Liver (tissue), 9 donors: ENCODE data around the gene SPTBN5. TPM values are rescaled to one million over a fixed set of nuclear protein-coding genes. Genes with fewer than 3 reads are reported as not detected.

Source experiments
- DNase-seq: peaks from one replicate; pipeline ENCODE4 v3.0.0-alpha.2; 2017; ENCODE audit warnings: low spot score
- H3K27ac ChIP-seq, 2 donors: one replicate each; pipeline ENCODE4 v1.7.0; 2013; ENCODE audit warnings: inconsistent platforms in 2 of 2, low read length in 2 of 2, control low read depth in 1 of 2, low read depth in 1 of 2, mild to moderate bottlenecking in 1 of 2
- H3K27me3 ChIP-seq, 4 donors: one replicate each; pipeline versions ENCODE4 v1.6.1 to v1.7.0; 2013; ENCODE audit warnings: low read length in 3 of 4, inconsistent platforms in 1 of 4, mild to moderate bottlenecking in 1 of 4, moderate library complexity in 1 of 4; ENCODE audit not compliant: control insufficient read depth in 4 of 4, insufficient read depth in 4 of 4
- H3K36me3 ChIP-seq, 4 donors: one replicate each; pipeline versions ENCODE4 v1.6.1 to v1.7.0; 2013; ENCODE audit warnings: low read length in 3 of 4, mild to moderate bottlenecking in 3 of 4, low read depth in 1 of 4, moderate library complexity in 1 of 4; ENCODE audit not compliant: control insufficient read depth in 4 of 4, insufficient read depth in 3 of 4
- H3K4me1 ChIP-seq, 4 donors: one replicate each; pipeline versions ENCODE4 v1.6.1 to v1.7.0; 2013; ENCODE audit warnings: low read length in 3 of 4, mild to moderate bottlenecking in 3 of 4, moderate library complexity in 1 of 4; ENCODE audit not compliant: control insufficient read depth in 4 of 4, insufficient read depth in 4 of 4
- H3K4me3 ChIP-seq, 3 donors: one replicate each; pipeline versions ENCODE4 v1.6.1 to v1.7.0; 2013; ENCODE audit warnings: low read length in 3 of 3, control low read depth in 1 of 3, low read depth in 1 of 3, mild to moderate bottlenecking in 1 of 3
- H3K9ac ChIP-seq, 2 donors: one replicate each; pipeline ENCODE4 v1.7.0; 2013; ENCODE audit warnings: low read length in 2 of 2, mild to moderate bottlenecking in 2 of 2, moderate library complexity in 2 of 2, control low read depth in 1 of 2, low read depth in 1 of 2
- H3K9me3 ChIP-seq, 4 donors: one replicate each; pipeline versions ENCODE4 v1.6.1 to v1.7.0; 2013; ENCODE audit warnings: low read length in 3 of 4; ENCODE audit not compliant: control insufficient read depth in 4 of 4
- EGR1 ChIP-seq, 2 donors: IDR thresholded peaks; 2 replicates each; pipeline ENCODE4 v1.6.1; 2016 to 2018; ENCODE audit warnings: antibody characterized with exemption in 2 of 2, low read depth in 2 of 2
- FOXA1 ChIP-seq: IDR thresholded peaks from 2 replicates; pipeline ENCODE4 v1.6.1; 2016; ENCODE audit warnings: antibody characterized with exemption
- FOXA2 ChIP-seq: IDR thresholded peaks from 2 replicates; pipeline ENCODE4 v1.6.1; 2016; ENCODE audit warnings: antibody characterized with exemption
- GABPA ChIP-seq, 2 donors: IDR thresholded peaks in 1 of 2; conservative IDR thresholded peaks in 1 of 2; 2 replicates each; pipeline ENCODE4 v1.6.1; 2016; ENCODE audit warnings: antibody characterized with exemption in 2 of 2, mild to moderate bottlenecking in 1 of 2, moderate library complexity in 1 of 2
- HNF4A ChIP-seq, 2 donors: conservative IDR thresholded peaks; 2 replicates each; pipeline ENCODE4 v1.6.1; 2016; ENCODE audit warnings: antibody characterized with exemption in 2 of 2, mild to moderate bottlenecking in 2 of 2
- HNF4G ChIP-seq: IDR thresholded peaks from 2 replicates; pipeline ENCODE4 v1.6.1; 2016; ENCODE audit warnings: antibody characterized with exemption
- JUND ChIP-seq, 2 donors: IDR thresholded peaks; 2 replicates each; pipeline ENCODE4 v1.6.1; 2016; ENCODE audit warnings: antibody characterized with exemption in 2 of 2
- NR2F2 ChIP-seq: IDR thresholded peaks from 2 replicates; pipeline ENCODE4 v1.6.1; 2016; ENCODE audit warnings: antibody characterized with exemption
- RAD21 ChIP-seq, 2 donors: IDR thresholded peaks; 2 replicates each; pipeline ENCODE4 v1.6.1; 2016; ENCODE audit warnings: antibody characterized with exemption in 2 of 2, mild to moderate bottlenecking in 2 of 2
- RXRA ChIP-seq, 2 donors: IDR thresholded peaks; 2 replicates each; pipeline ENCODE4 v1.6.1; 2017 to 2018; ENCODE audit warnings: antibody characterized with exemption in 2 of 2, mild to moderate bottlenecking in 1 of 2
- SP1 ChIP-seq: IDR thresholded peaks from 2 replicates; pipeline ENCODE4 v1.6.1; 2018; ENCODE audit warnings: antibody characterized with exemption, mild to moderate bottlenecking
- TAF1 ChIP-seq: conservative IDR thresholded peaks from 2 replicates; pipeline ENCODE4 v1.6.1; 2016; ENCODE audit warnings: antibody characterized with exemption, mild to moderate bottlenecking
- YY1 ChIP-seq: IDR thresholded peaks from 2 replicates; pipeline ENCODE4 v1.6.1; 2016; ENCODE audit warnings: antibody characterized with exemption, mild to moderate bottlenecking
- WGBS: extraction: QIAGEN DNeasy Blood & Tissue Kit; methylation state at CpG from one replicate; pipeline ENCODE4 v1.1.7; 2013; 5-methylcytosine and 5-hydroxymethylcytosine counted together
- polyA plus RNA-seq, 2 donors: library from polyadenylated mRNA; stranded (reverse) in 1 of 2; unstranded in 1 of 2; fragments of 200-250 nt in 1 of 2; fragments of >200 nt in 1 of 2; fragmentation: Nextera tagmentation in 1 of 2; extraction: Ambion mirVana in 1 of 2; gene quantifications; one replicate each; pipeline versions ENCODE4 v1.2.1 to v1.2.3, GENCODE V29; 2013 to 2015
- total RNA-seq, 2 donors: library from RNA; depleted of rRNA; stranded (reverse); fragments of >200 nt; gene quantifications; one replicate each; pipeline ENCODE4 v1.2.3, GENCODE V29; 2014
- TF ChIP-seq, protein P1 (sequence below): IDR thresholded peaks from 2 replicates; pipeline ENCODE4 v1.6.1; 2016; ENCODE audit warnings: antibody characterized with exemption
- TF ChIP-seq, protein P2 (sequence below): IDR thresholded peaks from 2 replicates; pipeline ENCODE4 v1.6.1; 2016; ENCODE audit warnings: antibody characterized with exemption
- TF ChIP-seq, protein P3 (sequence below): IDR thresholded peaks from 2 replicates; pipeline ENCODE4 v1.6.1; 2016; ENCODE audit warnings: antibody characterized with exemption, mild to moderate bottlenecking
- TF ChIP-seq, protein P4 (sequence below): fragments of 150-350 bp; IDR thresholded peaks from 2 replicates; pipeline ENCODE4 v1.5.1; 2017; ENCODE audit warnings: improper control_type of control experiment, low read depth, low read length; ENCODE audit not compliant: missing input control
- TF ChIP-seq, protein P5 (sequence below): IDR thresholded peaks from 2 replicates; pipeline ENCODE4 v1.6.1; 2016; ENCODE audit warnings: antibody characterized with exemption
- donor health status: healthy.
- donor health status: healthy.
- donor health status: healthy.
- donor health status: healthy.
- donor health status: healthy.

SPTBN5 gene
- total and polyA plus RNA-seq, 4 donors = 0.12 to 1.7 (median 0.17) TPM

DNA sequence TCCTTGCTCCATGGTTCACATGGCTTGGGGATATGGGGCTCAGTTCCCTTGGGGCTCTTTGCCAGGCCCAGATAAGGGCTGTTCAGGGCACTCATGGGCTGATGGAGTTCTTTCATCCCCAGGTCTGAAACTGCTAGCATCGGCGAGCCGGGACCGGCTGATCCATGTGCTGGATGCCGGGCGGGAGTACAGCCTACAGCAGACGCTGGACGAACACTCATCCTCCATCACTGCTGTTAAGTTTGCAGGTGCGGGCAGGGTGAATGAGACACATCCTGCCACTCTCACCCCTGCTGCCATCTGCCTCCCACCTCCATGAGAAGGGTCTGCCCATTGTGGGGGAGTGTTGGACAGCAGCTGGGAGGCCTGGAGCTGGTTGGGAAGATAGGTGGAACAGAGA lies 77.1 kb downstream of the SPTBN5 start:
- Histone ChIP-seq H3K4me3 (no peak overlapping the region), H3K27ac (no peak overlapping the region), H3K9me3 (no peaks in the 10 kb centered on the region), H3K9ac (no peak overlapping the region), H3K36me3 (peaks cover 3 to 52% (median 14%) of the 10 kb centered on the region in 4 donors), H3K27me3 (no peaks in the 10 kb centered on the region), H3K4me1 (no peaks in the 10 kb centered on the region)
- DNase-seq = no peak
- TF ChIP-seq TAF1 (no peak), NR2F2 (no peak), SP1 (no peak), EGR1 (IDR thresholded peaks at IDR 0.05; ENCODE audit: low read depth in 2 of 2) (no peak), JUND (IDR thresholded peaks at IDR 0.05) (no peak), RAD21 (IDR thresholded peaks at IDR 0.05) (no peak), RXRA (IDR thresholded peaks at IDR 0.05) (no peak), YY1 (no peak), HNF4A (conservative IDR thresholded peaks at IDR 0.05) (no peak), FOXA2 (no peak), HNF4G (no peak), FOXA1 (no peak), GABPA (IDR thresholded peaks at IDR 0.05 in 1 of 2, conservative IDR thresholded peaks at IDR 0.05 in 1 of 2) (no peak)
- TF ChIP-seq, protein P1, sequence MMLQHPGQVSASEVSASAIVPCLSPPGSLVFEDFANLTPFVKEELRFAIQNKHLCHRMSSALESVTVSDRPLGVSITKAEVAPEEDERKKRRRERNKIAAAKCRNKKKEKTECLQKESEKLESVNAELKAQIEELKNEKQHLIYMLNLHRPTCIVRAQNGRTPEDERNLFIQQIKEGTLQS = no peak
- TF ChIP-seq, protein P2, sequence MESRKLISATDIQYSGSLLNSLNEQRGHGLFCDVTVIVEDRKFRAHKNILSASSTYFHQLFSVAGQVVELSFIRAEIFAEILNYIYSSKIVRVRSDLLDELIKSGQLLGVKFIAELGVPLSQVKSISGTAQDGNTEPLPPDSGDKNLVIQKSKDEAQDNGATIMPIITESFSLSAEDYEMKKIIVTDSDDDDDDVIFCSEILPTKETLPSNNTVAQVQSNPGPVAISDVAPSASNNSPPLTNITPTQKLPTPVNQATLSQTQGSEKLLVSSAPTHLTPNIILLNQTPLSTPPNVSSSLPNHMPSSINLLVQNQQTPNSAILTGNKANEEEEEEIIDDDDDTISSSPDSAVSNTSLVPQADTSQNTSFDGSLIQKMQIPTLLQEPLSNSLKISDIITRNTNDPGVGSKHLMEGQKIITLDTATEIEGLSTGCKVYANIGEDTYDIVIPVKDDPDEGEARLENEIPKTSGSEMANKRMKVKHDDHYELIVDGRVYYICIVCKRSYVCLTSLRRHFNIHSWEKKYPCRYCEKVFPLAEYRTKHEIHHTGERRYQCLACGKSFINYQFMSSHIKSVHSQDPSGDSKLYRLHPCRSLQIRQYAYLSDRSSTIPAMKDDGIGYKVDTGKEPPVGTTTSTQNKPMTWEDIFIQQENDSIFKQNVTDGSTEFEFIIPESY = no peak
- TF ChIP-seq, protein P3, sequence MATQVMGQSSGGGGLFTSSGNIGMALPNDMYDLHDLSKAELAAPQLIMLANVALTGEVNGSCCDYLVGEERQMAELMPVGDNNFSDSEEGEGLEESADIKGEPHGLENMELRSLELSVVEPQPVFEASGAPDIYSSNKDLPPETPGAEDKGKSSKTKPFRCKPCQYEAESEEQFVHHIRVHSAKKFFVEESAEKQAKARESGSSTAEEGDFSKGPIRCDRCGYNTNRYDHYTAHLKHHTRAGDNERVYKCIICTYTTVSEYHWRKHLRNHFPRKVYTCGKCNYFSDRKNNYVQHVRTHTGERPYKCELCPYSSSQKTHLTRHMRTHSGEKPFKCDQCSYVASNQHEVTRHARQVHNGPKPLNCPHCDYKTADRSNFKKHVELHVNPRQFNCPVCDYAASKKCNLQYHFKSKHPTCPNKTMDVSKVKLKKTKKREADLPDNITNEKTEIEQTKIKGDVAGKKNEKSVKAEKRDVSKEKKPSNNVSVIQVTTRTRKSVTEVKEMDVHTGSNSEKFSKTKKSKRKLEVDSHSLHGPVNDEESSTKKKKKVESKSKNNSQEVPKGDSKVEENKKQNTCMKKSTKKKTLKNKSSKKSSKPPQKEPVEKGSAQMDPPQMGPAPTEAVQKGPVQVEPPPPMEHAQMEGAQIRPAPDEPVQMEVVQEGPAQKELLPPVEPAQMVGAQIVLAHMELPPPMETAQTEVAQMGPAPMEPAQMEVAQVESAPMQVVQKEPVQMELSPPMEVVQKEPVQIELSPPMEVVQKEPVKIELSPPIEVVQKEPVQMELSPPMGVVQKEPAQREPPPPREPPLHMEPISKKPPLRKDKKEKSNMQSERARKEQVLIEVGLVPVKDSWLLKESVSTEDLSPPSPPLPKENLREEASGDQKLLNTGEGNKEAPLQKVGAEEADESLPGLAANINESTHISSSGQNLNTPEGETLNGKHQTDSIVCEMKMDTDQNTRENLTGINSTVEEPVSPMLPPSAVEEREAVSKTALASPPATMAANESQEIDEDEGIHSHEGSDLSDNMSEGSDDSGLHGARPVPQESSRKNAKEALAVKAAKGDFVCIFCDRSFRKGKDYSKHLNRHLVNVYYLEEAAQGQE = no peak
- TF ChIP-seq, protein P4, sequence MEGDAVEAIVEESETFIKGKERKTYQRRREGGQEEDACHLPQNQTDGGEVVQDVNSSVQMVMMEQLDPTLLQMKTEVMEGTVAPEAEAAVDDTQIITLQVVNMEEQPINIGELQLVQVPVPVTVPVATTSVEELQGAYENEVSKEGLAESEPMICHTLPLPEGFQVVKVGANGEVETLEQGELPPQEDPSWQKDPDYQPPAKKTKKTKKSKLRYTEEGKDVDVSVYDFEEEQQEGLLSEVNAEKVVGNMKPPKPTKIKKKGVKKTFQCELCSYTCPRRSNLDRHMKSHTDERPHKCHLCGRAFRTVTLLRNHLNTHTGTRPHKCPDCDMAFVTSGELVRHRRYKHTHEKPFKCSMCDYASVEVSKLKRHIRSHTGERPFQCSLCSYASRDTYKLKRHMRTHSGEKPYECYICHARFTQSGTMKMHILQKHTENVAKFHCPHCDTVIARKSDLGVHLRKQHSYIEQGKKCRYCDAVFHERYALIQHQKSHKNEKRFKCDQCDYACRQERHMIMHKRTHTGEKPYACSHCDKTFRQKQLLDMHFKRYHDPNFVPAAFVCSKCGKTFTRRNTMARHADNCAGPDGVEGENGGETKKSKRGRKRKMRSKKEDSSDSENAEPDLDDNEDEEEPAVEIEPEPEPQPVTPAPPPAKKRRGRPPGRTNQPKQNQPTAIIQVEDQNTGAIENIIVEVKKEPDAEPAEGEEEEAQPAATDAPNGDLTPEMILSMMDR = no peak
- TF ChIP-seq, protein P5, sequence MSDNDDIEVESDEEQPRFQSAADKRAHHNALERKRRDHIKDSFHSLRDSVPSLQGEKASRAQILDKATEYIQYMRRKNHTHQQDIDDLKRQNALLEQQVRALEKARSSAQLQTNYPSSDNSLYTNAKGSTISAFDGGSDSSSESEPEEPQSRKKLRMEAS = no peak
- WGBS = 97% methylated on average over 9 of the region's 9 CpGs
